GM12872 (cell line): ENCODE data around the gene LSG1.

Source experiments
- TF ChIP-seq, protein P1 (sequence below): IDR thresholded peaks from 3 replicates; pipeline ENCODE4 v1.5.1; 2011; ENCODE audit warnings: low read depth, mild to moderate bottlenecking, low read length, moderate library complexity; ENCODE audit not compliant: insufficient read depth

LSG1 gene

DNA sequence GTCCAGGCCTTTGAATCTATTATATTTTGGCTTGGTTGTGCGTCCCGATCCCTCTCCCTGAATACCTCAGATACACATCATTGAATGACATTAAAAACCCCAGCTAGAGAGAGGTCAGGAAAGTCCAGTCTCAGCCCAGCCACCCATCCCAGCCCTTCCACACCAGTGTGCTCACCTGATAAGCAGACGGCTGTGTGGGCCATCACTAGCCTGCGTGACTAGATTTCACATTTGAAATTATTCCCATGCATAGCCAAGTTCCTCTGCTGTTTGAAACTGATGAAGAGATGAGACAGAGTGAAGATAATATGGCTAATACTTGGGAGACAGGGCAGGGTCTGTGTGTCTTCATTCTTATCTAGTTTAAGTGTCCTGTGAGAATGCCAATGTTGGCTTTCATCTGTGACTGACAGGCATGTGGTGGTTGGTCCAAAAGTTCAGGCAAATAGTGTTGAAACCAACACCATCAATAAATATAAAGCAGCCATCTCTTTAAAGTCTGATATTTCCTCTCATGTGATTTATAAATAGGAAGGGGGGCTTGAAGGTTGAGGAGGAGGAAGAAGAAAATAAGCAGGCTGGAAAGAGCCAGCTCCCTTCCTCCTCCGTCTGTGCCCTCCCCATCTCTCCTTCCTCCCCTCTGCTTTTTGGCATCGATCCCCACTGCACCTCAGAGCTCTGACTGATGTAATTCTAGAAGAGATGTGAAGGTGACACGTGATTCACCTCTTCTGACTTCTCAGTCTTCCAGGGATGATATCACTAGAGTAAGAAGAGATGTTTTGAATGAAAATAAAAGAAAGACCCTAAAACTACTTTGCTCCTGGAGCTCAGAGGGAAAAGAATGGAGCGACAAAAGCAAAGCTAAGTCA, 18.7 kb upstream of the LSG1 start:
- TF ChIP-seq, protein P1, sequence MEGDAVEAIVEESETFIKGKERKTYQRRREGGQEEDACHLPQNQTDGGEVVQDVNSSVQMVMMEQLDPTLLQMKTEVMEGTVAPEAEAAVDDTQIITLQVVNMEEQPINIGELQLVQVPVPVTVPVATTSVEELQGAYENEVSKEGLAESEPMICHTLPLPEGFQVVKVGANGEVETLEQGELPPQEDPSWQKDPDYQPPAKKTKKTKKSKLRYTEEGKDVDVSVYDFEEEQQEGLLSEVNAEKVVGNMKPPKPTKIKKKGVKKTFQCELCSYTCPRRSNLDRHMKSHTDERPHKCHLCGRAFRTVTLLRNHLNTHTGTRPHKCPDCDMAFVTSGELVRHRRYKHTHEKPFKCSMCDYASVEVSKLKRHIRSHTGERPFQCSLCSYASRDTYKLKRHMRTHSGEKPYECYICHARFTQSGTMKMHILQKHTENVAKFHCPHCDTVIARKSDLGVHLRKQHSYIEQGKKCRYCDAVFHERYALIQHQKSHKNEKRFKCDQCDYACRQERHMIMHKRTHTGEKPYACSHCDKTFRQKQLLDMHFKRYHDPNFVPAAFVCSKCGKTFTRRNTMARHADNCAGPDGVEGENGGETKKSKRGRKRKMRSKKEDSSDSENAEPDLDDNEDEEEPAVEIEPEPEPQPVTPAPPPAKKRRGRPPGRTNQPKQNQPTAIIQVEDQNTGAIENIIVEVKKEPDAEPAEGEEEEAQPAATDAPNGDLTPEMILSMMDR, result no peak

DNA sequence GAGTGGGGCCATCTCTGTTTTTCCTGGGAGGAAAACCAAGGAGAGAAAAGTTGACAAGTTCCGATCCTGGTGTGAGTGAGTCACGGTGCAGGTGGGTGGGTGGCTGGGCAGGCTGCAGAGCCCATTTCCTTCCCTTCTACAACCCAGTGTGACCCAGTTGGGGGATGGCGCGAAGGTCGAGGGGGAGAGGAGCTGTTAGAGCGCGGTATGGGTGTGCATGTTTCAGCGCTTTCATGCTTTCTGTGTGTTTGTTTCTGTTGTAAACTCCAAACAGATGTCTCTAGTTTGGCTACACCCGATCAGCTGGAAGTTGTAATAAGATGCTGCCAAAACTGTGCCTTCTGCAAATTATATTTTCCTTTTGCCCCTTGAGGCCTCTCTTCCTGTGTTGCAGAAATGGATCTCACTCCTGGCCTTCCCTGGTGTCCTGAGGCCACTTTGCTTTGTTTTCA, 17.5 kb upstream of the LSG1 start:
- TF ChIP-seq, protein P1, result no peak

DNA sequence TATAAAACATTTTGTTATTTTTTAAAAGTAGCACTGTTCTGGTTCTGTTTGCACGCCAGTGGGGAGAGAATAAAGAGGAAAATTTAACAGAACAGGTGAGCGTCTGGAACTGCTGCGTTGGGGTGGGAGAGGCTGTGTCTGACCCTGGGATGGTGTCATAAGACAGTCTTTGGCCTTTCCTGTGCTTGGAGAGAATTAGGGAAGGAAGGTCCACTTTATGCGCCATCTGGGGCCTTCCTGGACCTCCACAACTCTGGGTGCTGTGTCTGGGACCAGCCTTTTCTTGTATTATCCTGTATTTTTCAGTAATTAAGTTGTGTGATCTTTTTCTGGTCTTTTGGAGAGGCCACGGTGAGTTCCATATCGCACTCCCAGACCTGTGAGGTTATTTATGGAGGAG, 17.0 kb upstream of the LSG1 start:
- TF ChIP-seq, protein P1, result no peak

DNA sequence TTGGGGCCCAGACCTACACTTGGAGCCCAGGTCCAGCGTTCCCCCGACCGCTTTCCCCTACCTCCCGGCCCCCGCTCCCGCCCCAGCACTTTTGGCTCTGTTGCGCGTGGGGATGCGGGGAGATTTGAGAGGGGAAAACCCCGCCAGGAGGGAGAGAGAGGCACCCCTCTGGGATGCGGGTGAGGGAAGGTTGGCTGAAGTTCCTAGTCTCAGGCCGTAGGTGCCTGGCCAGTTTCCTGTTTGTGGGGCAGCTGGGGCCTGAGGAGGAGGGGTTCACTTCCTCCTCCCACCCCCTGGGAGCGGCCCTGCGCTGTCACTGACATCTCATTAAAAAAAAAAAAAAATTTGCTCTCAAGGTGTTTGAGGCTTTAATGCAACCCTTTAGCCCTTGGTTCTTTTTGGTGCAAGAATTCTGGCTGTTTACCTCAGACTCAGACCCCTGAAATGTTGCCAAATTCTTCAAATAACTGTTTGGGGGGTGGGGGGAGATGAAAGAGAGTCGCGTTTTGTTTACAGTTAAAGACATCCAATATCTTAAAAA, 16.3 kb upstream of the LSG1 start:
- TF ChIP-seq, protein P1, result no peak

DNA sequence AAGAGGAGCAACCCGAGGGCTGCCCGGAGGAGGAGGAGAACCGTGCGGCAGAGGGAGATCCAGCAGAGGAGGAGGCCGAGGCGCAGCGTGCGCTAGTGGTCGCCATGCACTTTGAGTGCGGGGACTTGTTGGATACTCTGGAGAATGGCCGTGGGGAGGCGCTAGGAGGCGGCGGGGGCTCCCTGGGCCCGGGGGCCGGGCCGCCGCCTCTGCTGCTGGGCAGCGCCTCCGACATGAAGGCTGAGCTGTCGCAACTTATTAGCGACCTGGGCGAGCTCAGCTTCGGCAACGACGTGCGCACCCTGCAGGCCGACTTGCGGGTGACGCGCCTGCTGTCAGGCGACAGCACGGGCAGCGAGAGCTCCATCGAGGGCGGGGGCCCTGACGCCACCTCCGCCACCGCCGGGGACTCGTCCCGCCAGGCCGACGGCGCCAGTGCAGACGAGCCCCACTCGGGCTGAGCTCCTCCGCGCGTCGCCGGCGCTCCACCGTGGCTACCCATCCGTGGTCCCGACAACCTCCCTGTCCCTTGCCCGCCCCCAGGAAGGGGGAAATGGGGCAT, 15.7 kb upstream of the LSG1 start:
- TF ChIP-seq, protein P1, result peak; percentile 65

DNA sequence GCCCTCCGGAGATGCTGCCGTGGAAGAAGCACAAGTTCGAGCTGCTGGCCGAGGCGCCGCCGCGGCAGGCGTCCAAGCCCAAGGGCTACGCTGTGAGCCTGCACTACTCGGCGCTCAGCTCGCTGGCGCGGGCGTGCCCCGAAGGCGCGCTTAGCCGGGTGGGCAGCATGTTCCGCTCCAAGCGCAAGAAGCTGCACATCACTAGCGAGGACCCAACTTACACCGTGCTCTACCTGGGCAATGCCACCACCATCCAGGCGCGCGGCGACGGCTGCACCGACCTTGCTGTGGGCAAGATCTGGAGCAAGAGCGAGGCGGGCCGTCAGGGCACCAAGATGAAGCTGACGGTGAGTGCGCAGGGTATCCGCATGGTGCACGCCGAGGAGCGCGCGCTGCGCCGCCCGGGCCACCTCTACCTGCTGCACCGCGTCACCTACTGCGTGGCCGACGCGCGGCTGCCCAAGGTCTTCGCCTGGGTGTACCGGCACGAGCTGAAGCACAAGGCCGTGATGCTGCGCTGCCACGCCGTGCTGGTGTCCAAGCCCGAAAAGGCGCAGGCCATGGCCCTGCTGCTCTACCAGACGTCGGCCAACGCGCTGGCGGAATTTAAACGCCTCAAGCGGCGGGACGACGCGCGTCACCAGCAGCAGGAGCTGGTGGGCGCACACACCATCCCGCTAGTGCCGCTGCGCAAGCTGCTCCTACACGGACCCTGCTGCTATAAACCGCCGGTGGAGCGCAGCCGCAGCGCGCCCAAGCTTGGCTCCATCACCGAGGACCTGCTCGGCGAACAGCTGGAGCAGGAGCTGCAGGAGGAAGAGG, 15.0 kb upstream of the LSG1 start:
- TF ChIP-seq, protein P1, result no peak

DNA sequence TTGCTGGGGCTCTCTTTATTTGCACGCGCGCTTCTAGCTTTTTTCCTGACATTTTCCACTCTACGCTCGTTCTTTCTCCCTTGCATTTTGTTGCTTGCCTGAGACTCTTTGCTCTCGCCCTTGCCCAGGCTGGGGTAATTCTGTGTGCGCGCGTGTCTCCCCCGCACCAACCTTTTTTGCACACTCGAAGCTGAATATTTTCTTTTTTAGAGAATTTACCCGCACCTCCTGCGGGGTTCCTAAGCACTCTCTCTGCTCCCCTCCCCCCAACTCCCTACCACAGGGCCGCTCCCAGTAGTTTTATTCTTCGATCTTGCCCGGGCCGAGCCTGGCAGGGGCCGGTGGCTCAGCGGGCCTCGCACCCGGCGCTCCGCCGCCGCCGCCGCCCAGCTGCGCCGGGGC, 14.4 kb upstream of the LSG1 start:
- TF ChIP-seq, protein P1, result no peak
